ENCODE data around the gene TENM4. TPM values are rescaled to one million over a fixed set of nuclear protein-coding genes. Genes with fewer than 3 reads are reported as not detected.

TENM4 gene
- polyA plus RNA-seq, 1 experiment: 5.5 TPM

- H3K4me3 ChIP-seq (ENCODE audit: low read depth, low read length): no peak overlapping the region
- no peaks in the 10 kb centered on the region for H3K9me3 ChIP-seq (ENCODE audit: control insufficient read depth, insufficient read depth, low read length)
- POLR2A ChIA-PET: no interaction called here
- no peak overlapping the region for H3K27ac ChIP-seq (ENCODE audit: low read depth, low read length)
- no peaks in the 10 kb centered on the region for H3K27me3 ChIP-seq (ENCODE audit: control insufficient read depth, insufficient read depth, low read length)
- CTCF ChIA-PET: interaction anchor here (2.5 kb wide), 1 partner anchor 447 kb away, joined by 10 read pairs; no protein-coding TSS in a partner anchor
- TF ChIP-seq CTCF (IDR thresholded peaks at IDR 0.05; ENCODE audit: low read depth, low read length): no peak
- DNase-seq (ENCODE audit: low read depth, low spot score): no peak
Measured at GRCh38 chr11:78651923-78652842, 788.6 kb downstream of the TENM4 start.

GRCh38 chr11:78651136-78651775 lies 789.6 kb downstream of the TENM4 start:
- Histone ChIP-seq H3K27ac (ENCODE audit: low read depth, low read length) (no peak overlapping the region), H3K27me3 (ENCODE audit: control insufficient read depth, insufficient read depth, low read length) (no peaks in the 10 kb centered on the region), H3K4me3 (ENCODE audit: low read depth, low read length) (no peak overlapping the region), H3K9me3 (ENCODE audit: control insufficient read depth, insufficient read depth, low read length) (no peaks in the 10 kb centered on the region)
- ChIA-PET POLR2A (no interaction called here), CTCF (interaction anchor here (2.5 kb wide), 1 partner anchor 448 kb away, joined by 10 read pairs; no protein-coding TSS in a partner anchor)
- no peak for DNase-seq (ENCODE audit: low read depth, low spot score)
- no peak for TF ChIP-seq CTCF (IDR thresholded peaks at IDR 0.05; ENCODE audit: low read depth, low read length)

- ChIA-PET POLR2A (no interaction called here), CTCF (interaction anchor here (1.5 kb wide), 1 partner anchor 278 kb away, joined by 3 read pairs; no protein-coding TSS in a partner anchor)
- Histone ChIP-seq H3K27ac (ENCODE audit: low read depth, low read length) (no peak overlapping the region), H3K4me3 (ENCODE audit: low read depth, low read length) (no peak overlapping the region), H3K9me3 (ENCODE audit: control insufficient read depth, insufficient read depth, low read length) (no peaks in the 10 kb centered on the region), H3K27me3 (ENCODE audit: control insufficient read depth, insufficient read depth, low read length) (no peaks in the 10 kb centered on the region)
- DNase-seq (ENCODE audit: low read depth, low spot score): no peak
- no peak for TF ChIP-seq CTCF (IDR thresholded peaks at IDR 0.05; ENCODE audit: low read depth, low read length)
Measured at GRCh38 chr11:78649361-78650215, 791.2 kb downstream of the TENM4 start.

GRCh38 chr11:78647986-78648875 lies 792.6 kb downstream of the TENM4 start:
- H3K9me3 ChIP-seq (ENCODE audit: control insufficient read depth, insufficient read depth, low read length): no peaks in the 10 kb centered on the region
- POLR2A ChIA-PET: no interaction called here
- H3K27me3 ChIP-seq (ENCODE audit: control insufficient read depth, insufficient read depth, low read length): no peaks in the 10 kb centered on the region
- CTCF ChIA-PET: interaction anchor here (0.7 to 5.5 kb wide), 14 partner anchors 8 to 845 kb away, joined by 3 to 128 read pairs (median 28); no protein-coding TSS in a partner anchor
- H3K4me3 ChIP-seq (ENCODE audit: low read depth, low read length): no peak overlapping the region
- TF ChIP-seq CTCF (IDR thresholded peaks at IDR 0.05; ENCODE audit: low read depth, low read length): no peak
- no peak for DNase-seq (ENCODE audit: low read depth, low spot score)
- no peak overlapping the region for H3K27ac ChIP-seq (ENCODE audit: low read depth, low read length)
